ENCODE results near the gene NMNAT1.

- TF ChIP-seq CTCF (IDR thresholded peaks at IDR 0.05) (no peak), POLR2A (IDR thresholded peaks at IDR 0.05) (no peak), POLR2AphosphoS5 (IDR thresholded peaks at IDR 0.05; ENCODE audit: insufficient read depth in 1 of 2, low read depth in 1 of 2) (no peak)
These were observed 41.2 kb upstream of the NMNAT1 start for GRCh38 chr1:9902060-9902452.

Data from vagina (tissue), 2 donors.